ENCODE measurements around the gene RELA.
A peak's percentile ranks its signal among the peaks of the same experiment; 100 is the strongest.

RELA gene

GRCh38 chr11:65652511-65653228, 10.0 kb downstream of the RELA start (continued):
- TF ChIP-seq GLIS1 (tag by site-specific recombination; IDR thresholded peaks at IDR 0.05) (peak; percentile 79), ZIC2 (tag by site-specific recombination; IDR thresholded peaks at IDR 0.05) (no peak), ZNF140 (tag by site-specific recombination; IDR thresholded peaks at IDR 0.05) (no peak), KLF10 (tag by site-specific recombination; IDR thresholded peaks at IDR 0.05) (no peak), ZNF558 (tag by site-specific recombination; IDR thresholded peaks at IDR 0.05) (no peak), ZBTB17 (tag by site-specific recombination; IDR thresholded peaks at IDR 0.05) (peak; percentile 84; the same call in 1 of the 2 replicates), ZNF76 (tag by site-specific recombination; IDR thresholded peaks at IDR 0.05; ENCODE audit: borderline replicate concordance, low read depth) (peak; percentile 36; the same call in 1 of the 2 replicates), ZSCAN5A (tag by site-specific recombination; IDR thresholded peaks at IDR 0.05) (0 out of 2 replicates have a peak, but pooled peaks have one; percentile 46), PATZ1 (tag by site-specific recombination; IDR thresholded peaks at IDR 0.05) (peak; percentile 91), ZFHX2 (tag by site-specific recombination; conservative IDR thresholded peaks at IDR 0.05) (peak; percentile 56), IKZF3 (tag by site-specific recombination; IDR thresholded peaks at IDR 0.05) (peak; percentile 49; the same call in 1 of the 2 replicates), ZNF302 (tag by site-specific recombination; IDR thresholded peaks at IDR 0.05; ENCODE audit: low read depth) (no peak), KLF17 (tag by site-specific recombination; IDR thresholded peaks at IDR 0.05) (peak; percentile 52; the same call in 1 of the 2 replicates), WT1 (tag by site-specific recombination; IDR thresholded peaks at IDR 0.05) (0 out of 2 replicates have a peak, but pooled peaks have one; percentile 19), EGR2 (tag by site-specific recombination; IDR thresholded peaks at IDR 0.05; ENCODE audit: low read depth) (no peak), ZNF600 (tag by site-specific recombination; IDR thresholded peaks at IDR 0.05) (peak; percentile 80; the same call in 1 of the 2 replicates), SP7 (tag by site-specific recombination; IDR thresholded peaks at IDR 0.05) (0 out of 2 replicates have a peak, but pooled peaks have one; percentile 36), KLF8 (tag by site-specific recombination; IDR thresholded peaks at IDR 0.05) (peak; percentile 17; the same call in 1 of the 2 replicates), SP2 (tag by site-specific recombination; IDR thresholded peaks at IDR 0.05) (peak; percentile 72), ZNF335 (tag by site-specific recombination; conservative IDR thresholded peaks at IDR 0.05) (peak; percentile 82), ZNF561 (tag by site-specific recombination; IDR thresholded peaks at IDR 0.05; ENCODE audit: borderline replicate concordance) (peak; percentile 53; the same call in 1 of the 2 replicates), ZFP41 (tag by site-specific recombination; IDR thresholded peaks at IDR 0.05; ENCODE audit: borderline replicate concordance) (no peak), ZNF791 (tag by site-specific recombination; IDR thresholded peaks at IDR 0.05) (no peak), MEIS1 (CRISPR knock-in tag; IDR thresholded peaks at IDR 0.05; ENCODE audit: borderline replicate concordance) (no peak), SP3 (tag by site-specific recombination; IDR thresholded peaks at IDR 0.05) (peak; percentile 77), ZNF510 (tag by site-specific recombination; IDR thresholded peaks at IDR 0.05; ENCODE audit: insufficient replicate concordance) (no peak), ZNF623 (tag by site-specific recombination; IDR thresholded peaks at IDR 0.05) (no peak), ZBTB8A (tag by site-specific recombination; IDR thresholded peaks at IDR 0.05) (peak; percentile 25; the same call in 1 of the 2 replicates), ZNF544 (tag by site-specific recombination; IDR thresholded peaks at IDR 0.05) (no peak)
- TF ChIP-seq, protein P1, sequence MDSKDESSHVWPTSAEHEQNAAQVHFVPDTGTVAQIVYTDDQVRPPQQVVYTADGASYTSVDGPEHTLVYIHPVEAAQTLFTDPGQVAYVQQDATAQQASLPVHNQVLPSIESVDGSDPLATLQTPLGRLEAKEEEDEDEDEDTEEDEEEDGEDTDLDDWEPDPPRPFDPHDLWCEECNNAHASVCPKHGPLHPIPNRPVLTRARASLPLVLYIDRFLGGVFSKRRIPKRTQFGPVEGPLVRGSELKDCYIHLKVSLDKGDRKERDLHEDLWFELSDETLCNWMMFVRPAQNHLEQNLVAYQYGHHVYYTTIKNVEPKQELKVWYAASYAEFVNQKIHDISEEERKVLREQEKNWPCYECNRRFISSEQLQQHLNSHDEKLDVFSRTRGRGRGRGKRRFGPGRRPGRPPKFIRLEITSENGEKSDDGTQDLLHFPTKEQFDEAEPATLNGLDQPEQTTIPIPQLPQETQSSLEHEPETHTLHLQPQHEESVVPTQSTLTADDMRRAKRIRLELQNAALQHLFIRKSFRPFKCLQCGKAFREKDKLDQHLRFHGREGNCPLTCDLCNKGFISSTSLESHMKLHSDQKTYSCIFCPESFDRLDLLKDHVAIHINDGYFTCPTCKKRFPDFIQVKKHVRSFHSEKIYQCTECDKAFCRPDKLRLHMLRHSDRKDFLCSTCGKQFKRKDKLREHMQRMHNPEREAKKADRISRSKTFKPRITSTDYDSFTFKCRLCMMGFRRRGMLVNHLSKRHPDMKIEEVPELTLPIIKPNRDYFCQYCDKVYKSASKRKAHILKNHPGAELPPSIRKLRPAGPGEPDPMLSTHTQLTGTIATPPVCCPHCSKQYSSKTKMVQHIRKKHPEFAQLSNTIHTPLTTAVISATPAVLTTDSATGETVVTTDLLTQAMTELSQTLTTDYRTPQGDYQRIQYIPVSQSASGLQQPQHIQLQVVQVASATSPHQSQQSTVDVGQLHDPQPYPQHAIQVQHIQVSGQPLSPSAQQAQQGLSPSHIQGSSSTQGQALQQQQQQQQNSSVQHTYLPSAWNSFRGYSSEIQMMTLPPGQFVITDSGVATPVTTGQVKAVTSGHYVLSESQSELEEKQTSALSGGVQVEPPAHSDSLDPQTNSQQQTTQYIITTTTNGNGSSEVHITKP (tag by site-specific recombination; IDR thresholded peaks at IDR 0.05) = peak; percentile 62
- TF ChIP-seq, protein P2, sequence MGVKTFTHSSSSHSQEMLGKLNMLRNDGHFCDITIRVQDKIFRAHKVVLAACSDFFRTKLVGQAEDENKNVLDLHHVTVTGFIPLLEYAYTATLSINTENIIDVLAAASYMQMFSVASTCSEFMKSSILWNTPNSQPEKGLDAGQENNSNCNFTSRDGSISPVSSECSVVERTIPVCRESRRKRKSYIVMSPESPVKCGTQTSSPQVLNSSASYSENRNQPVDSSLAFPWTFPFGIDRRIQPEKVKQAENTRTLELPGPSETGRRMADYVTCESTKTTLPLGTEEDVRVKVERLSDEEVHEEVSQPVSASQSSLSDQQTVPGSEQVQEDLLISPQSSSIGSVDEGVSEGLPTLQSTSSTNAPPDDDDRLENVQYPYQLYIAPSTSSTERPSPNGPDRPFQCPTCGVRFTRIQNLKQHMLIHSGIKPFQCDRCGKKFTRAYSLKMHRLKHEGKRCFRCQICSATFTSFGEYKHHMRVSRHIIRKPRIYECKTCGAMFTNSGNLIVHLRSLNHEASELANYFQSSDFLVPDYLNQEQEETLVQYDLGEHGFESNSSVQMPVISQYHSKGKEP (tag by site-specific recombination; IDR thresholded peaks at IDR 0.05) = no peak

Data from HEK293 (cell line).